Spleen (tissue), 11 donors: ENCODE measurements around the gene LCLAT1. TPM values are rescaled to one million over a fixed set of nuclear protein-coding genes. Genes with fewer than 3 reads are reported as not detected.

ENCODE experiments used
- DNase-seq: peaks from one replicate; pipeline ENCODE4 v3.0.0-alpha.2; 2020
- H3K27ac ChIP-seq, 8 donors: fragments of 200-600 bp; sonication (generic) in 7 of 8; 1 replicate in 4 of 8; 2 replicates in 4 of 8; pipeline versions ENCODE4 v1.5.0 to v1.8.0; 2016 to 2021; ENCODE audit warnings: inconsistent platforms in 4 of 8, mild to moderate bottlenecking in 4 of 8, moderate library complexity in 1 of 8
- H3K27me3 ChIP-seq, 7 donors: fragments of 200-600 bp; sonication (generic) in 6 of 7; replicated peaks in 1 of 7; 1 replicate in 4 of 7; 2 replicates in 3 of 7; pipeline versions ENCODE4 v1.5.0 to v1.8.0; 2016 to 2021; ENCODE audit warnings: inconsistent platforms in 3 of 7, mild to moderate bottlenecking in 1 of 7
- H3K36me3 ChIP-seq, 6 donors: fragments of 200-600 bp; sonication (generic) in 5 of 6; 1 replicate in 4 of 6; 2 replicates in 2 of 6; pipeline versions ENCODE4 v1.5.0 to v1.8.0; 2016 to 2021; ENCODE audit warnings: inconsistent platforms in 2 of 6
- H3K4me1 ChIP-seq, 6 donors: fragments of 200-600 bp; sonication (generic) in 5 of 6; 1 replicate in 3 of 6; 2 replicates in 3 of 6; pipeline versions ENCODE4 v1.5.0 to v1.8.0; 2016 to 2021; ENCODE audit warnings: inconsistent platforms in 3 of 6
- H3K4me3 ChIP-seq, 8 donors: fragments of 200-600 bp; sonication (generic) in 7 of 8; 1 replicate in 4 of 8; 2 replicates in 4 of 8; pipeline versions ENCODE4 v1.5.0 to v1.8.0; 2016 to 2021; ENCODE audit warnings: inconsistent platforms in 4 of 8, mild to moderate bottlenecking in 4 of 8, moderate library complexity in 2 of 8
- H3K9me3 ChIP-seq, 8 donors: fragments of 200-600 bp; sonication (generic) in 7 of 8; 1 replicate in 4 of 8; 2 replicates in 4 of 8; pipeline versions ENCODE4 v1.5.0 to v1.8.0; 2016 to 2021; ENCODE audit warnings: inconsistent platforms in 4 of 8
- POLR2A ChIP-seq, 3 donors: fragments of 450-650 bp; IDR thresholded peaks; one replicate each; pipeline ENCODE4 v1.5.1; 2017; ENCODE audit warnings: antibody characterized with exemption in 3 of 3, mild to moderate bottlenecking in 1 of 3
- POLR2AphosphoS5 ChIP-seq, 3 donors: sonication (generic); formaldehyde crosslinking; IDR thresholded peaks; one replicate each; pipeline ENCODE4 v1.5.1; 2017; ENCODE audit warnings: antibody characterized with exemption in 3 of 3
- WGBS, 5 donors: extraction: QIAGEN DNeasy Blood & Tissue Kit in 3 of 5; methylation state at CpG; one replicate each; pipeline versions ENCODE4 v1.1.5 to v1.1.7; 2013 to 2018; 5-methylcytosine and 5-hydroxymethylcytosine counted together
- intact Hi-C: fragments of 100-400 bp; cut with DNase I; formaldehyde crosslinking; loops from one replicate; pipeline ENCODE4 v1.15.0; 2023; ENCODE audit warnings: low total_unique reads
- polyA plus RNA-seq, 3 donors: library from polyadenylated mRNA; stranded (reverse); fragments of 200-250 nt; gene quantifications; one replicate each; pipeline ENCODE4 v1.2.1, GENCODE V29; 2013
- total RNA-seq, 7 donors: library from RNA; depleted of rRNA in 3 of 7; stranded (reverse); fragments of >200 nt in 3 of 7; fragmentation: NEBNext Ultra II Directional in 4 of 7; extraction: Animal tissue kit (Norgen Biotek cat#: 25700) in 4 of 7; gene quantifications; one replicate each; pipeline versions ENCODE4 v1.1.0 to v1.2.1, GENCODE V29; 2016 to 2021
- TF ChIP-seq, protein P1 (sequence below), 11 experiments: fragments of 200-600 bp in 7 of 11; fragments of 450-650 bp in 4 of 11; sonication (generic) in 4 of 11; IDR thresholded peaks in 8 of 11; conservative IDR thresholded peaks in 3 of 11; 1 replicate in 7 of 11; 2 replicates in 4 of 11; pipeline versions ENCODE4 v1.4.0 to v1.8.0; 2016 to 2021; ENCODE audit warnings: antibody characterized with exemption in 11 of 11, inconsistent platforms in 4 of 11, mild to moderate bottlenecking in 1 of 11
- donor health status: healthy with polysubstance abuse.
- donor health status: DM: no; HTN: no; CAD: no; lungs with moderate emphysema.
- donor health status: DM: no; HTN: no; CAD: no.
- donor health status: Bipolar disorder and iron deficiency.
- donor health status: healthy.
- donor health status: DM: no; HTN: no; CAD: no.
- donor health status: DM: yes; HTN: yes; CAD: no.

The LCLAT1 gene
- total and polyA plus RNA-seq, 10 donors, result 1.9 to 23.3 (median 13.8) TPM

DNA sequence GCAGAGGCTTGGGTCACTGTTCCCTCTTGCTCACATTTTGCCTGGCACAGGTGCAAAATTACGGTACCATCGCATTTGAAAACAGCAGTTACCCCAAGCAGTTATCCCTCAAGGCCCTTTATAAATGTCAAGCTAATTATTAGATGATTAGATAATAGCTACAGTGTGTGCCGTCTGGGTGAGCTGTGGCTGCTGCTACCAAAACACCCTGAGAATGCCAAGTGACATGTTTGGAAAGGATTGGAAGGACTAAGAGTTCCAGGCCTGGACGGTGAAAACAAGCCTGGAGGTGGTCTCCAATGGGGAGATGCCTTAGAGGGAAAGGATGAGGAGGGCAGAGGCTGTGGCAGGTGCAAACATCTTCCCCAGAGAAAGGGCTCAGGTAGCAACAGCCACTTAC is 239.6 kb downstream of the LCLAT1 start:
- TF ChIP-seq, protein P1, sequence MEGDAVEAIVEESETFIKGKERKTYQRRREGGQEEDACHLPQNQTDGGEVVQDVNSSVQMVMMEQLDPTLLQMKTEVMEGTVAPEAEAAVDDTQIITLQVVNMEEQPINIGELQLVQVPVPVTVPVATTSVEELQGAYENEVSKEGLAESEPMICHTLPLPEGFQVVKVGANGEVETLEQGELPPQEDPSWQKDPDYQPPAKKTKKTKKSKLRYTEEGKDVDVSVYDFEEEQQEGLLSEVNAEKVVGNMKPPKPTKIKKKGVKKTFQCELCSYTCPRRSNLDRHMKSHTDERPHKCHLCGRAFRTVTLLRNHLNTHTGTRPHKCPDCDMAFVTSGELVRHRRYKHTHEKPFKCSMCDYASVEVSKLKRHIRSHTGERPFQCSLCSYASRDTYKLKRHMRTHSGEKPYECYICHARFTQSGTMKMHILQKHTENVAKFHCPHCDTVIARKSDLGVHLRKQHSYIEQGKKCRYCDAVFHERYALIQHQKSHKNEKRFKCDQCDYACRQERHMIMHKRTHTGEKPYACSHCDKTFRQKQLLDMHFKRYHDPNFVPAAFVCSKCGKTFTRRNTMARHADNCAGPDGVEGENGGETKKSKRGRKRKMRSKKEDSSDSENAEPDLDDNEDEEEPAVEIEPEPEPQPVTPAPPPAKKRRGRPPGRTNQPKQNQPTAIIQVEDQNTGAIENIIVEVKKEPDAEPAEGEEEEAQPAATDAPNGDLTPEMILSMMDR (IDR thresholded peaks at IDR 0.05 in 8 of 11, conservative IDR thresholded peaks at IDR 0.05 in 3 of 11), result no peak
- TF ChIP-seq POLR2A (IDR thresholded peaks at IDR 0.05) (no peak), POLR2AphosphoS5 (IDR thresholded peaks at IDR 0.05) (no peak)
- Histone ChIP-seq H3K27ac (no peak overlapping the region), H3K4me1 (peaks cover 0 to 19% (median 0%) of the 10 kb centered on the region in 6 donors), H3K36me3 (no peaks in the 10 kb centered on the region), H3K4me3 (no peak overlapping the region), H3K27me3 (no peaks in the 10 kb centered on the region), H3K9me3 (no peaks in the 10 kb centered on the region)
- WGBS, 5 donors, result 76 to 92% (median 88%) methylated on average over 4 of the region's 4 CpGs
- intact Hi-C loops, result no loop called here
- no peak for DNase-seq

DNA sequence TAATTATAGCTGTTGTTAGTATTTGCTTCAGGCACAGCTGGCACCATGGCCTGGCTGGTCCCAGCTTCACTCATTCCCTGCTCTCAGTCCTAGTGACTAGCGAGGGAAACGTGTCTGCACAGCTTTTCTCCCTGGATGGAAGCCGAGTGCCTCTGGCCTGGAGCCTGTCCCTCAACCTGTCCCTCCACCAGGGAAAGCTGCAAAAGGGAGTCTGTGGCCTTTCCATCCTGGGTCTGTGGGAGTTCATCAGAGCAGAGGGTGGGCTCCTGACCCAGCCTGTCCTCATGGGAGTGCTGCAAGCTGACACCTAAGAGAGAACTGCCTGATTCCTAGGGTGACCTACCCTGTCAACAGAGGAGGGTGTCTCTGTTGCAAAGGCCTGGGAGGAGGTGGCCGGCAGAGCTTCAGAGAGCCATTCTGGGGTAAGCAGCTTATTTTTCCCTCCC is 241.9 kb downstream of the LCLAT1 start:
- 67 to 96% (median 89%) methylated on average over 3 to 4 of the region's 4 CpGs for WGBS, 5 donors
- intact Hi-C loops, result no loop called here
- H3K36me3 ChIP-seq, result no peaks in the 10 kb centered on the region
- H3K4me3 ChIP-seq, result no peak overlapping the region
- no peak for DNase-seq
- H3K9me3 ChIP-seq, result no peaks in the 10 kb centered on the region
- TF ChIP-seq POLR2AphosphoS5 (IDR thresholded peaks at IDR 0.05) (no peak), POLR2A (IDR thresholded peaks at IDR 0.05) (no peak)
- TF ChIP-seq, protein P1 (IDR thresholded peaks at IDR 0.05 in 8 of 11, conservative IDR thresholded peaks at IDR 0.05 in 3 of 11), result no peak
- H3K27ac ChIP-seq, result peak overlapping the region in 3 of 8 donors; percentile 60 to 64 (median 62)
- peaks cover 0 to 26% (median 0%) of the 10 kb centered on the region in 6 donors for H3K4me1 ChIP-seq
- no peaks in the 10 kb centered on the region for H3K27me3 ChIP-seq

DNA sequence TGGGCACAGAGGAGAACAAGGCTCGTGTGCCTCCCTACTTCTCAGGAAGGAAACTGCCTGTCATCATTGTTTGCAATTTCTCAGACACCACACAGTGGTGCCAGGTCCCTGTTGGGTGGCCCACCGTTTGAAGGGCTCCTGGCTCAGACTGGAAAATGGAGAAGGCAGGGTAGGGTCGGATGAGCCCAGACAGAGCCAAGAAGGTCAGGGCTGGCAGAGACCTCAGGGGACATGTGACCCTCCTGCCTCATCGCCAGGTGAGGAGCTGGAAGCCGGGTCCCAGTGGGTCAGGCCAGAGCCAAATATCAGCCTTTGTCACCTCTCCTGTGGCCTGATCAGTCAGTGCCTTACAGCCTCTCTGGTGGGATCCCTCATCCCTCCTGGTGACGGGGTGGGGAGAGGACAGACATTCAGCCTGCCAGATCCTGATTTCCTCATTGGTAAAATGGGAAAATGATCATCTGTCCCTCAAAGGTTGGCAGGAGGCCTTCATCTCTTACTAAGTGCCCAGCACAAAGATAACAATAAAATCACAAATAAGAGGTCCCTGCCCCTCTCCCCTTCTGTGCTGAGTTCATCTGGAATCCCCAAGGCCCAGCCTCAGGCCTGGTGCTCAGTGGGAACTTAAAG is 242.6 kb downstream of the LCLAT1 start:
- WGBS, 5 donors, result 39 to 74% (median 70%) methylated on average over 3 to 6 of the region's 6 CpGs
- intact Hi-C loops, result no loop called here
- TF ChIP-seq, protein P1 (IDR thresholded peaks at IDR 0.05 in 8 of 11, conservative IDR thresholded peaks at IDR 0.05 in 3 of 11), result no peak
- TF ChIP-seq POLR2AphosphoS5 (IDR thresholded peaks at IDR 0.05) (no peak), POLR2A (IDR thresholded peaks at IDR 0.05) (no peak)

DNA sequence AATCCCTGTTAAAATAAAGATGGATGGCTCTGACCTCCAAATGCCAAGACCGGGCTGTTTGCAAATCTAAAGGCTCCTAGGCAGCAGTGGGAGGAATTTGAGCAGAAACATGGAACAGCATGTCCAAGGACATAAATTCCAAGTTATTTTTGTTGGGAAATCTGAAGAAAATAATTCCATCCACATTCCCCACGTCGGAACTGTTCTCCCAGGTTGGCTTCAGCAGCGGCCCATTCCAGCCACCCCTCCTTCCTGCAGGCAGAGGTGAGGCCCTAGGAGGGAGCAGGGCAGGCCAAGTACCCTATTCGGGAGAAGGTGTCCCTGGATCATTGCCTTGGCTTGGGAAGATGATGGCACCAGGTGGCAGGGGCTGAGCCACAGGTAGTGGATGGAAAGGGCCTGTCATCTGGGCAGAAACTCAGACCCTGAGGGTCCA is 243.1 kb downstream of the LCLAT1 start:
- H3K27ac ChIP-seq, result peak overlapping the region in 4 of 8 donors; percentile 54 to 64 (median 61)
- no peak for DNase-seq
- 69 to 90% (median 84%) methylated on average over 5 of the region's 5 CpGs for WGBS, 5 donors
- H3K4me1 ChIP-seq, result peaks cover 0 to 23% (median 0%) of the 10 kb centered on the region in 6 donors
- H3K9me3 ChIP-seq, result no peaks in the 10 kb centered on the region
- intact Hi-C loops, result no loop called here
- H3K36me3 ChIP-seq, result no peaks in the 10 kb centered on the region
- peak in 2 of 3 donors; percentile 14 to 32 for TF ChIP-seq POLR2AphosphoS5 (IDR thresholded peaks at IDR 0.05)
- TF ChIP-seq, protein P1 (IDR thresholded peaks at IDR 0.05 in 8 of 11, conservative IDR thresholded peaks at IDR 0.05 in 3 of 11), result no peak
- H3K4me3 ChIP-seq, result no peak overlapping the region
- no peaks in the 10 kb centered on the region for H3K27me3 ChIP-seq

More for the DNA sequence above, 242.6 kb downstream of the LCLAT1 start:
- Histone ChIP-seq H3K4me1 (peaks cover 0 to 28% (median 0%) of the 10 kb centered on the region in 6 donors), H3K36me3 (no peaks in the 10 kb centered on the region), H3K27ac (peak overlapping the region in 4 of 8 donors; percentile 54 to 64 (median 61)), H3K27me3 (no peaks in the 10 kb centered on the region), H3K9me3 (no peaks in the 10 kb centered on the region), H3K4me3 (no peak overlapping the region)
- no peak for DNase-seq
